SKM-1 treated with dmso at 0.1 percent for 144 hours (cell line): ENCODE data around the gene CPVL.
A peak's percentile ranks its signal among the peaks of the same experiment; 100 is the strongest.

Experiments used
- DNase-seq: peaks from one replicate; lab custom pipeline; 2025; ENCODE audit not compliant: unreplicated experiment; lab: John Stamatoyannopoulos, UW

Gene CPVL

GRCh38 chr7:28984217-28984616 is 162.1 kb downstream of the CPVL start:
- no peak for DNase-seq

GRCh38 chr7:28983396-28984190 is 162.7 kb downstream of the CPVL start:
- no peak for DNase-seq

GRCh38 chr7:28981161-28981465 is 165.2 kb downstream of the CPVL start:
- DNase-seq: no peak

GRCh38 chr7:28980451-28981160 is 165.7 kb downstream of the CPVL start:
- no peak for DNase-seq

- DNase-seq: no peak
These were observed 166.6 kb downstream of the CPVL start for GRCh38 chr7:28979776-28980175.

- no peak for DNase-seq
These were observed 168.5 kb downstream of the CPVL start for GRCh38 chr7:28977881-28978280.

- DNase-seq: no peak
These were observed 170.3 kb downstream of the CPVL start for GRCh38 chr7:28976022-28976421.

- DNase-seq: no peak
These were observed 172.7 kb downstream of the CPVL start for GRCh38 chr7:28973591-28973990.

GRCh38 chr7:28964056-28964455 is 182.3 kb downstream of the CPVL start:
- DNase-seq: no peak

- no peak for DNase-seq
These were observed 184.4 kb downstream of the CPVL start for GRCh38 chr7:28961972-28962371.

GRCh38 chr7:28960071-28960840 is 186.1 kb downstream of the CPVL start:
- no peak for DNase-seq

- no peak for DNase-seq
These were observed 187.4 kb downstream of the CPVL start for GRCh38 chr7:28958980-28959347.

GRCh38 chr7:28958235-28958979 is 187.9 kb downstream of the CPVL start, which contains the start of gene TRIL:
TSS of gene TRIL (minus strand) at chr7:28958330. CDS start at chr7:28958046, 284 bp downstream.
- no peak for DNase-seq

GRCh38 chr7:28957751-28958234 is 188.5 kb downstream of the CPVL start:
- no peak for DNase-seq

GRCh38 chr7:28957064-28957750 is 189.1 kb downstream of the CPVL start:
- no peak for DNase-seq

GRCh38 chr7:28956608-28957063 is 189.7 kb downstream of the CPVL start:
- DNase-seq: peak; percentile 54

GRCh38 chr7:28955718-28956607 is 190.4 kb downstream of the CPVL start:
- DNase-seq: peak; percentile 61

GRCh38 chr7:28955356-28955717 is 191.0 kb downstream of the CPVL start:
- DNase-seq: no peak

GRCh38 chr7:28954946-28955345 is 191.4 kb downstream of the CPVL start:
- DNase-seq: no peak
